ENCODE results near the gene NUP37. TPM values are rescaled to one million over a fixed set of nuclear protein-coding genes. Genes with fewer than 3 reads are reported as not detected.
A peak's percentile ranks its signal among the peaks of the same experiment; 100 is the strongest.

The NUP37 gene
- total and polyA plus RNA-seq, 2 of the 13 experiments (the other 11 are each of a cell fraction or from before 2014, with no cell fraction given), result 50.6 to 80.1 TPM

DNA sequence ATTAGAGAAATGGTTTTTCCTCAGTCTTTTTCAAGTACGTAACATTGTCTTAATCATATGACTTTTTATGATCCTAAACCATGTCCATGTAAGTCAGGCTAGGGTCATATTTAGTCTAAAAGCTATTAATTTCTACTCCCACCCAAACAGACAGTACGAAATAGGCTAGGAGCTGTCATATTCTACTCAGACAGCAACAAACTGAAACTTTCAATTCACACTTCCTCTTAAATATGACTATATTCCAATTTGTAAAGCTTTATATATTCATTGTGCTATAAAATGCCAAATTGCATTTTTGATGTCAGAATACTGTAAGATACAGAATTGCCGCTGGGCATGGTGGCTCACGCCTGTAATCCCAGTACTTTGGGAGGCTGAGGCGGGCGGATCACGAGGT, 3.5 kb downstream of the NUP37 start:
- DNase-seq (ENCODE audit: low spot score), result no peak
- no peaks in the 10 kb centered on the region for H4K20me1 ChIP-seq (ENCODE audit: insufficient read depth, low read length)
- peaks cover 17% of the 10 kb centered on the region for H3K79me2 ChIP-seq (ENCODE audit: insufficient read depth, low read length)
- H3K9me3 ChIP-seq (ENCODE audit: low read length), result no peaks in the 10 kb centered on the region
- no peak for TF ChIP-seq ZNF572 (CRISPR knock-in tag; IDR thresholded peaks at IDR 0.05)
- TF ChIP-seq MAFK (conservative IDR thresholded peaks at IDR 0.05 in 1 of 2, IDR thresholded peaks at IDR 0.05 in 1 of 2; ENCODE audit: low read length in 2 of 2), result 0 out of 4 replicates have a peak, but pooled peaks have one; percentile 4 to 8
- CTCF ChIA-PET (ENCODE audit: low intra/inter-chr PET ratio, low total read pairs), result no interaction called here
- no peaks in the 10 kb centered on the region; a peak in 1 of 5 replicates for H3K27me3 ChIP-seq (ENCODE audit: control insufficient read depth in 1 of 2, insufficient read depth in 2 of 2, low read length in 2 of 2)
- no TSS peak for BruUV-seq (replicated peaks)
- H3K9ac ChIP-seq (ENCODE audit: insufficient read depth, low read depth, low read length), result no peak overlapping the region
- no peak overlapping the region for H3K4me2 ChIP-seq (ENCODE audit: low read depth, low read length)
- ATAC-seq, result no peak
- no peak overlapping the region for H3K27ac ChIP-seq (ENCODE audit: extremely low read length, insufficient read depth, low read length)
- in situ Hi-C loops (cut with HindIII; ENCODE audit: extremely low pct_ligation_motif_present, low pct_unique_long_range_greater_than_20kb) (no loop called here), intact Hi-C loops (cut with micrococcal nuclease; ENCODE audit: unreplicated experiment) (no loop called here)
- H3K4me1 ChIP-seq (ENCODE audit: insufficient read depth, low read length), result peaks cover 15% of the 10 kb centered on the region
- H3K4me3 ChIP-seq (replicated peaks in 1 of 3; ENCODE audit: insufficient read depth in 1 of 3, low read depth in 2 of 3, low read length in 3 of 3), result no peak overlapping the region
- no peak for FAIRE-seq
- peaks cover 2 to 14% of the 10 kb centered on the region in 2 experiments; a peak in 3 of 5 replicates for H3K36me3 ChIP-seq (replicated peaks in 1 of 2; ENCODE audit: control insufficient read depth in 1 of 2, insufficient read depth in 2 of 2, low read length in 2 of 2)
- H2AFZ ChIP-seq (ENCODE audit: low read length), result no peak overlapping the region
- POLR2A ChIA-PET, result no interaction called here
- 98% methylated on average over 7 of the region's 7 CpGs for WGBS (ENCODE audit: low lambda C conversion rate)

DNA sequence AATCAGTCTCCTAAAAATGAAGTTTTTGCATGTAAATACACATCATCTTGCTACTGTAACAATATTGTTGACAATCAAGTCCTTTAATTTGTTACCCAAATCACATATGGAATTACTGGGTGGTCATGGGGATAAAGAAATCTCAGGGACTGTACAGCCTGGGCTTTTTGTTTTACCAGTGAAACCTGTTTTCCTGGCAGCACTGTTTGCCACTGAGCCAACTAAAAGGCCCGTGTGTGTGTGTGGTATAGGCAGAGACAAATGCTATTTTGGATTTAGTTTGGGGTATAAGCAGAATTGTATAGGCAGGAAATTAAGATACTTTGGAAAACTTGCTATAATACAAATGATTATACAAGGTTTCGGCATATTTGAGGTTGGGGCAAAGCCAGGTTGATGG, 5.7 kb downstream of the NUP37 start:
- Histone ChIP-seq H3K4me3 (replicated peaks in 1 of 3; ENCODE audit: insufficient read depth in 1 of 3, low read depth in 2 of 3, low read length in 3 of 3) (no peak overlapping the region), H3K27ac (ENCODE audit: extremely low read length, insufficient read depth, low read length) (no peak overlapping the region), H3K9ac (ENCODE audit: insufficient read depth, low read depth, low read length) (no peak overlapping the region), H3K79me2 (ENCODE audit: insufficient read depth, low read length) (peaks cover 5% of the 10 kb centered on the region), H4K20me1 (ENCODE audit: insufficient read depth, low read length) (no peaks in the 10 kb centered on the region), H2AFZ (ENCODE audit: low read length) (no peak overlapping the region), H3K4me1 (ENCODE audit: insufficient read depth, low read length) (peaks cover 10% of the 10 kb centered on the region), H3K9me3 (ENCODE audit: low read length) (no peaks in the 10 kb centered on the region), H3K27me3 (ENCODE audit: control insufficient read depth in 1 of 2, insufficient read depth in 2 of 2, low read length in 2 of 2) (no peaks in the 10 kb centered on the region), H3K36me3 (replicated peaks in 1 of 2; ENCODE audit: control insufficient read depth in 1 of 2, insufficient read depth in 2 of 2, low read length in 2 of 2) (peaks cover 6 to 19% of the 10 kb centered on the region in 2 experiments; a peak in 4 of 5 replicates), H3K4me2 (ENCODE audit: low read depth, low read length) (no peak overlapping the region)
- 98% methylated on average over 2 of the region's 2 CpGs for WGBS (ENCODE audit: low lambda C conversion rate)
- ATAC-seq (no peak), DNase-seq (ENCODE audit: low spot score) (no peak), FAIRE-seq (no peak)
- ChIA-PET CTCF (ENCODE audit: low intra/inter-chr PET ratio, low total read pairs) (no interaction called here), POLR2A (no interaction called here)
- intact Hi-C loops (cut with micrococcal nuclease; ENCODE audit: unreplicated experiment), result no loop called here
- BruUV-seq (replicated peaks), result no TSS peak
- in situ Hi-C loops (cut with HindIII; ENCODE audit: extremely low pct_ligation_motif_present, low pct_unique_long_range_greater_than_20kb), result no loop called here
- TF ChIP-seq, protein P1, sequence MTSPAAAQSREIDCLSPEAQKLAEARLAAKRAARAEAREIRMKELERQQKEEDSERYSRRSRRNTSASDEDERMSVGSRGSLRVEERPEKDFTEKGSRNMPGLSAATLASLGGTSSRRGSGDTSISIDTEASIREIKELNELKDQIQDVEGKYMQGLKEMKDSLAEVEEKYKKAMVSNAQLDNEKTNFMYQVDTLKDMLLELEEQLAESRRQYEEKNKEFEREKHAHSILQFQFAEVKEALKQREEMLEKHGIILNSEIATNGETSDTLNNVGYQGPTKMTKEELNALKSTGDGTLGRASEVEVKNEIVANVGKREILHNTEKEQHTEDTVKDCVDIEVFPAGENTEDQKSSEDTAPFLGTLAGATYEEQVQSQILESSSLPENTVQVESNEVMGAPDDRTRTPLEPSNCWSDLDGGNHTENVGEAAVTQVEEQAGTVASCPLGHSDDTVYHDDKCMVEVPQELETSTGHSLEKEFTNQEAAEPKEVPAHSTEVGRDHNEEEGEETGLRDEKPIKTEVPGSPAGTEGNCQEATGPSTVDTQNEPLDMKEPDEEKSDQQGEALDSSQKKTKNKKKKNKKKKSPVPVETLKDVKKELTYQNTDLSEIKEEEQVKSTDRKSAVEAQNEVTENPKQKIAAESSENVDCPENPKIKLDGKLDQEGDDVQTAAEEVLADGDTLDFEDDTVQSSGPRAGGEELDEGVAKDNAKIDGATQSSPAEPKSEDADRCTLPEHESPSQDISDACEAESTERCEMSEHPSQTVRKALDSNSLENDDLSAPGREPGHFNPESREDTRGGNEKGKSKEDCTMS (CRISPR knock-in tag; conservative IDR thresholded peaks at IDR 0.05), result no peak
- TF ChIP-seq KDM2A (CRISPR knock-in tag; IDR thresholded peaks at IDR 0.05; ENCODE audit: borderline replicate concordance, low read depth) (no peak), SSRP1 (CRISPR knock-in tag; IDR thresholded peaks at IDR 0.05) (no peak), TBL1XR1 (IDR thresholded peaks at IDR 0.05; ENCODE audit: borderline replicate concordance, low read length, partially characterized antibody) (no peak), NFE2L1 (CRISPR knock-in tag; IDR thresholded peaks at IDR 0.05; ENCODE audit: borderline replicate concordance) (no peak), CENPT (CRISPR knock-in tag; IDR thresholded peaks at IDR 0.05; ENCODE audit: low read depth) (no peak), REXO4 (CRISPR knock-in tag; IDR thresholded peaks at IDR 0.05; ENCODE audit: borderline replicate concordance) (no peak), ZSCAN20 (CRISPR knock-in tag; IDR thresholded peaks at IDR 0.05; ENCODE audit: borderline replicate concordance) (no peak), ZNF781 (CRISPR knock-in tag; IDR thresholded peaks at IDR 0.05; ENCODE audit: borderline replicate concordance, not compliant biosample characterization) (no peak), ZNF709 (CRISPR knock-in tag; IDR thresholded peaks at IDR 0.05) (no peak), ZNF17 (CRISPR knock-in tag; IDR thresholded peaks at IDR 0.05) (no peak), NR2F2 (IDR thresholded peaks at IDR 0.05; ENCODE audit: borderline replicate concordance, low read depth) (no peak), ZNF850 (CRISPR knock-in tag; conservative IDR thresholded peaks at IDR 0.05) (no peak)
- TF ChIP-seq, protein P2, sequence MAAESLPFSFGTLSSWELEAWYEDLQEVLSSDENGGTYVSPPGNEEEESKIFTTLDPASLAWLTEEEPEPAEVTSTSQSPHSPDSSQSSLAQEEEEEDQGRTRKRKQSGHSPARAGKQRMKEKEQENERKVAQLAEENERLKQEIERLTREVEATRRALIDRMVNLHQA (CRISPR knock-in tag; IDR thresholded peaks at IDR 0.05), result no peak
- TF ChIP-seq, protein P3, sequence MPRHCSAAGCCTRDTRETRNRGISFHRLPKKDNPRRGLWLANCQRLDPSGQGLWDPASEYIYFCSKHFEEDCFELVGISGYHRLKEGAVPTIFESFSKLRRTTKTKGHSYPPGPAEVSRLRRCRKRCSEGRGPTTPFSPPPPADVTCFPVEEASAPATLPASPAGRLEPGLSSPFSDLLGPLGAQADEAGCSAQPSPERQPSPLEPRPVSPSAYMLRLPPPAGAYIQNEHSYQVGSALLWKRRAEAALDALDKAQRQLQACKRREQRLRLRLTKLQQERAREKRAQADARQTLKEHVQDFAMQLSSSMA (CRISPR knock-in tag; IDR thresholded peaks at IDR 0.05), result no peak
